HG02938 (cell line): ENCODE results near the gene SLX4IP.

Experiments used
- ATAC-seq: cut with Tn5 transposase; IDR thresholded peaks from one replicate; pipeline ENCODE4 v1.9.1; 2021; ENCODE audit warnings: mild to moderate bottlenecking, moderate library complexity; ENCODE audit not compliant: unreplicated experiment

Gene SLX4IP

DNA sequence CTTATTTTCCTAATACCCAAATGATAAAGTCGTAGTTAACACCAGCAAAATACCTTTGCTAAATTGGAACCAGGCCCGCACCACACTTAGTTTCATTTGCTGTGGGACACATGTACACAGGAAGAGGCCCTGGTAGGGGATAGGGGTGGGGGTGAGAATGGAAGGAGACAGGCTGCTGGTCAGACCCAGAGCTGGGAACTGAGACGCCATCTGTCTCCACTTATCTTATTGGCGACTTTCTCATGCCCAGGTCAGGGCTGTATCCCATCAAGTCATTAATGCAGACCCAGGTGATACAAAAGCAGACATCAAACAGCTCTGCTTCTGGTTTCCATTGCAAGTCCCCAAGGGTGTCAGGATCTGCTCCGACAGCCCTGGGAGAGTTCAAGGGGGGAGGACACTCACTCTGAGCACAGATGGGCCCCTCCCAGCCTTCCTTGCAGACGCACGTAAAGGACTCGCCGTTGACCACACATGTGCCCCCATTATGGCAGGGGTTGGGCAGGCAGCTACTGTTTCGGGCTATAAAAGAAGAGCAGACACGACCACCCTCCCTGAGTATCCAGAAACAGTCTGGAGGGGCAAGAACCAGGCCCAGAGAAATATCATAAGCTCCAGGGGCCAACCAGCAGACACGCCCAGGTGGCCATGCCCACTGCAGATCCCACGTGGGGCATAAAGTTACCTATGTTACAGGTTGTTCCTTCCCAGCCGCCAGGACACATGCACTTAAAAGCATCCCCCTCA lies 209.5 kb downstream of the SLX4IP start:
- no peak for ATAC-seq

DNA sequence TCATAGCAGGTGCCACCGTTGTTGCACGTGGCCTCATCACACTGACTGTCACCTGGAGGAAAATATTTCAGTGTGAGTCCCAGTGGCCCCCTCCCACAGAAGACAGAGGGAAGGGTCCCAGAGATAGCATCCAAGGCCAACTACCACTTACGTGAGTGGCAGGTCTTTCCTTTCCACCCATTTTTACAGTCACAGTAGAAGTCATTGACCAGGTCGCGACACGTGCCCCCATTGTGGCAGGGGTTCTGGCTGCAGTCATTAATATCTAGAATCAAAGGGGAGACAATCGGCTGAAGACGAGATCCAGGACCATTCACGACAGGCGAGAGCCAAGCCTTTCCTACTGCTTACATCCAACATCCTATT lies 210.1 kb downstream of the SLX4IP start:
- no peak for ATAC-seq

DNA sequence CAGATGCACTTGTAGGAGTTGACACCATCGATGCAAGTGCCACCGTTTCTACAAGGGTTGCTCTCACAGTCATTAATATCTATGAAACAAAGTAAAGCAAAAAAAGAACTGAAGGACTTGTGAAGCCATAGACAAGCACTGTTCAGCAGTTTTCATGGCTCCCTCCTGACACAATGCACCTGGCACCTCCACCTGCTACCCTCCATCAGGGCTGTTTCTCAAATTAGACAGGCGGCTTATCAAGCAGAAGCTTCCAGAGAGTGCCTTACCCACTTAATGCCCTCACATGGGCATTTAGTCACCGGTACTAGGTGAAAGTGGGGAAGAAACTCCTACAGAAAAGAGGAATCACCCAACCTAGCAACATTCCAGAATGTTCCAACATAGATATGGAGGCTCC lies 210.9 kb downstream of the SLX4IP start:
- no peak for ATAC-seq

DNA sequence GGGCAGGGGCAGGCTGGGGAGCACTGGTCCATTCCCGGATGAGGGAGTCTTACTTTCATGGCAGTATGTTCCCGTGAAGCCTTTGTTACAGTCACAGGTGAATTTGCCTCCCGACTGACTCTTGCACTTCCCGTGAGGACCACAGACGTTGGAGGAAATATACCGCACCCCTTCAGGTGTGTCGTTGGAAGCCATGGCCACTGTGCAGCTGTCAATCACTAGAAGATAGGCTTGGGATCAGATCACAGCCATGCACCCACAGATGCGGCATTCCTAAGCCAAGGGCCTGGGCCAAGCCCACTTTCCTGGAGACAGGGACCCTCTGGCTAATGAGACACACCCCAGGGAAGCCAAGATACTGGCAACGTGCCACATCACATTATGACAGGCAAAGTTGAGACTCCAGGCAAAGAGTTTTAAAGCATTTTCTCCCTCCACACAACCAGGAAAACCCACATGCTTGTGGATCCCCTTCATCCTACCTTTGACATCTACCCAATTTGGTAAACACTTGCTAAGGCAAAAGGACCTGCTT lies 211.8 kb downstream of the SLX4IP start:
- ATAC-seq: no peak

DNA sequence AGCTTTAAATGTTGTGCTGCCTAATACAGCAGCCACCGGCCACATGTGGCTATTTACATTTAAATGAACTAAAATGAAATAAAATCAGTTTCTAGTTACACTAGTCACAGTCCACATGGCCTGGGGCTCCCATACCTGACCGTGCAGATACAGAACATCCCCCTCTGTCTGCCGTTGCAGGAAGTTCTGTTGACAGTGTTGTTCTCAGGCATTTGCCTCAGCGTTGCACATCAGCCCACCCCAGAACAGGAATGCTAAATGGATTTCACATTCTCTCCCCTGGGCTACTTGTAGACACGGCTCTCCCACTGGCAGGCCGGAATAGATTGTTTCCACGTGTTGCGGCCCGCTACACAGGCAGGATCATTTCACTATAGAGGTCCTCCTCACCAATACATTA lies 212.4 kb downstream of the SLX4IP start:
- ATAC-seq: no peak

DNA sequence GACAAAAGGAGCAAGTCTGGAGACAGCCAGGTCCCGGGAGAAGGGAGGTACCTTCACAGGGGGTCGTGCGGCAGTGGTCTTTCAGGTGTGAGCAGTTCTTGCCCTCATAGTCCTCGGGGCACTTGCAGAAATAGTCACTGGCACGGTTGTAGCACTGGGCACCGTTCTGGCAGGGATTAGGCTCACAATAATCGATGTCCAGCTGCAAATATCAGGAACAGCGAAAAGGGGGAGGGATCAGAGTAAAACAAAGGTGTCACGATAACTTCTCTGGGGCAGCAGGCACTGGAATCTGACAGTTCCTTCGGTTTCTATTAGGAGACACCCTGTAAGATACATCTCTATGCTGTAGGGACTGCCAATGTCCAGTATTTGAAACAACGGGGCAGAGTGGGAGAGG lies 212.8 kb downstream of the SLX4IP start:
- no peak for ATAC-seq

DNA sequence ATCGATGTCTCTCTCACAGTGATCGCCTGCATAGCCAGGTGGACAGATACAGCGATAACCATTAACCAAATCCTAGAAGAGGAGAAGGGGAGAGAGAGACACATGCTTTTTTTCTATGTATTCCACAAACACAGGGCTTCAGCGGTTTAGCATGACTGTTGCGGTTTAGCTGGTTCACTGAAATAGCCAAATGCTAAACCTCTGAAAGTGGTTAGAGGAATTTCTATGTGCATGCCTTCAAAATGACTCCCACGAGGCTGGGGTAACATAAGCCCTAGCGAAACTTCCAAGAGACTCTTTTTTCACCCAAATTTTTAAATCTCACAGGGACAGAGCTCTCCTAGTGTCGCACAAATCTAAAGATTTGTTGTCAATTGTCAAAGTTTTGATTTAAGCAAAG lies 213.5 kb downstream of the SLX4IP start:
- no peak for ATAC-seq

DNA sequence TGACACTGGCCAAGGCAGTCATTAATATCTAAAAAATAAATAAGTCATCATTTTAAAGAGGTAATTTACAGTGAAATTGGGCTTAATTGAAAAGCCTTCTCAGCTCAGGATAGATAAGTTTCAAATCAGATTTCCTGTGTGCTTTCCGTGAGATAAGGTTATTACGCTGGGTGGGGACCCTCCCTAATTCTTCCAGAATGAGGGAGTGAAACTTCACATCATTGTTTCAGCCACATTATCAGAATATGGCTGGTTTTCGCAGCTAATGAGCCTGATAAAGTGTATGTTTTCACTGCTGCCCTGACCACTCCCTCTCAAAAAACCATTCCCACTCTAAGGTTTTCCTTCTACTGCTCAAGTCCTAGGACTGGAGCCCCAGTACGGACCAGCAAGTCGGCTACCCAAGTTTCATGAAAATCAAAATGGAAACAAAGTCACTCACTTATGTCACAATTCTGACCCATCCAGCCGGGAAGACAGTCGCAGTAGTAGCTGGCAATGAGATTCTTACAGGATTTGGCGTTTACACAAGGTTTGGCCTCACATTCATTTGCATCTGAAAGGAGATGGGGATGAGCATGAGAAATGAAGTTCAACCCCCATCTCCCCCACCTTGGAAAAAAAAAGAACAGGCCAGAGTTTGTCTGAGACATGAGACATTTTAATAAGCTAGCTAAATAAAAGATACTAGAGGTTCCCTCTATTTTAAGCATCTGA lies 214.1 kb downstream of the SLX4IP start:
- no peak for ATAC-seq

DNA sequence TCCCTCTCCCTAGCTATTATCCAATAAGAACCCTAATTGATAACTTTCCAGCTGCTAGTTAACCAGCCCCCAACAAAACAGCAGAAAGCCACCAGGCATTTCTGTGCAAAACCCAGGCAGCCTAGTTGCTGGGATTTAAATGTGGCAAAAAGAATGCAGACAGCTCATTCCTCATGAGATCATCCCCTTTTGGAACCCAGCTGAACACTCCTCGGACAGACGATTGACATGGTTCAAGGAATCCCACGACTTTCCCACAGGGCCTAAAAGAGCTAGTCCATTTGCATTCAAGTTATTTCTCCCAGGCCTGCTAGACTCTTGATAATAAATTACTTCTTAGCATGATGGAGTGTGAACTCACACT lies 214.7 kb downstream of the SLX4IP start:
- ATAC-seq: no peak

DNA sequence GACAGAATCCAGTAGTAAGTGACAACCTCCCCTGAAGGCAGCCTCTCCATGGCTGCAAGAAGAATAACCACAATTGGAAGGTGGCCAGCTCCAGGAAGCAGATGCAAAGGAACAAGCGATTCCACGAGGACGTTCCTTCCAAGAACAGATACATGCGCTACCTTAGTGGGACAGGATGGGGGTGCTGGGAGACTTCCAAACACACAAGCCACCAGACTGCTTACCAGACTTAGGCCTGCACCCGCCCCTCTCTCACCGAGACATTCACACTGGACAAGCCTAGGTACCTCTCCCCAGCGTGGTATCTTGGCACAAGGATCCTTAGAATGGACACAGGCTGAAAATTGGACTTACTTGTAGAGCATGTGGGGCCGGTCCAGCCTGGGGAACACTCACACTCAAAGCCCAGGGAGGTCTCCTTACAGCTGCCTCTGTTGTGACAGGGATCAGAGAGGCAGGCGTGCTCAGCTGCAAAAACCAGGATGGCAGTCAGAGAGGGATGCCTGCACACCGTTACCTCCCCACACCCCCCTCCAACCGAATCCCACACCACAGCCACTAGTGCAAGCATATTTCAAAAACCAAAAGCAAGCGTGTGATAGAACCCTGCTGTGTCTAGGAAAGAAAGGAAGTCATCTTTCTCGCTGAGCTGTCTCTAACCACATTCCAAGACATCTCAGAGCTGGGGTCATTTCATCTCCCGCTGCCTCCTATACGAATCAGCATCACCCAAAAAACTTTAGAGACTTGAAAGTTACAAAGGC lies 216.3 kb downstream of the SLX4IP start:
- ATAC-seq: no peak

DNA sequence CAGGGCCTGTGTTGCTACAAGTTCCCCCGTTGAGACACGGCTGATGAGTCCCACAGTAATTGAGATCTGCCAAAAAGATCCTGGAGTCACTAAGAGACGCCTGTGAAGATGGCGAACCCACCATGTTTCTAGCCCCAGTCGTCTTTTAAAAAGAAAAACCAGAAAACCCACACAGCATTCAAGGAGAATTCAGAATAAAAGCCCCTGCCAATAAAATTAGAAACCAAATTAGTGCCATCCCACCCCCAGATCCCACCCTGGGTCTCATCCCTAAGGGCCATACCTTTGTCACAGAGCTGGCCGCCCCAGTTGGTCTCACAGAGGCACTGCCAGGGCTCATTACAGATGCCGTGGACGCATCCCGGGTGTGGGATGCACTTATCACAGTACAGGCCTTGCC lies 217.1 kb downstream of the SLX4IP start:
- no peak for ATAC-seq

DNA sequence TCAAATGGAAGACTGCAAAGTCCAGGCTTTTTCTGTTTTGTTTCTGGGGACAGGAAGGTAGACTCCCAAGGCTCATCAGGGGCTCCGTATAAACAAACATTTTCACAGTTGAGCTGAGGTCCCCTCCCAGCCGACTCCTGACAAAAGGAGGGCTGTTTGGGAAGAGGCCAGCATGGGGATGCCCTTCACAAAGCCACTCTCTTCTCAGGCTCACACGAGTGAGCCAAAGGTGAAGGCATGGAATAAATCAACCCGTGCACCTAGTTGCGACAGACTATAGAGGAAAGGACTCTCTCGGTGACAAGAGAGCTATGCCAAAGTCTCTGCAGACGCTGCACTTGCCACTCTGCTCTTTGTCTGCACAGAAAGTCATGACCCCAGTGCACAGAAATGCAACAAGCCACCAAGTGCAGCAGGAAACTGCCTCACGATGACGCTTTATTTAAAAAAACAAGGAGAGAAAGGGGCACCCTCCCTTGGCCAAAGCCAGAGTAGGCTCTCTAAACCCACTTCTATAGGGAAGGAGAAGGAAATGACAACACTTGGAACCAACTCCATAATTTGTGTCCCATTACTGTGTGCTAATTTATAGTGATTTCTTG lies 217.7 kb downstream of the SLX4IP start:
- ATAC-seq: no peak

DNA sequence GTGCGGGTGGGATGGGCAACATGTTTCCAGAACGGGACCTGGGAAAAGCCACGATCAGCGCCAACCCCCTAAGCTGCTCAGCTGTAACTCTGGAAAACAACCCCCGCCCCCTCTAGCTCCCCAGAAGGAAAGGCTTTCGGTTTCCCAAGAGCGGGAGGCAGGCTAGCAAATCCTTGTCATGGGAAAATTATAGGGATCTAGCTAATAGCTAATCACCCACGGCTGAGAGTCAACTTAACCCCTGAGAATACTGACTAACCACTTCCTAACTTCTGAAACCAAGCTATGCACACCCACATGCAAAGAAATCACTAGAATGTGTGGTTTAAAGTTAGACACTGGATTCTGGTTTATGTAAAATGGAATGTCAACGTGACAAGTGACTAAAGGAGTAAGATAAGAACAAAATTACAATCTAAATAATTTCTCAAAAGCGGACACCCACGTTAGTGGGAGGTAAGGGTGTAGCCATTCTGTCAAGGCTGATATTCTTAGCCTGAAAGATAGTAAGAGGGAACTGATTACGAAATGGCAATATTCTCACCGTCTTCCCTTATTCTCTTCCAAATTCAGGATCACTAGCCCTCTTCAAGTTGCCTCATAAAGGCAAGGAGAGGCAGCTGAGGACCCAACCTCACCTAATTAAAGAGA lies 218.6 kb downstream of the SLX4IP start:
- ATAC-seq: peak; percentile 59

DNA sequence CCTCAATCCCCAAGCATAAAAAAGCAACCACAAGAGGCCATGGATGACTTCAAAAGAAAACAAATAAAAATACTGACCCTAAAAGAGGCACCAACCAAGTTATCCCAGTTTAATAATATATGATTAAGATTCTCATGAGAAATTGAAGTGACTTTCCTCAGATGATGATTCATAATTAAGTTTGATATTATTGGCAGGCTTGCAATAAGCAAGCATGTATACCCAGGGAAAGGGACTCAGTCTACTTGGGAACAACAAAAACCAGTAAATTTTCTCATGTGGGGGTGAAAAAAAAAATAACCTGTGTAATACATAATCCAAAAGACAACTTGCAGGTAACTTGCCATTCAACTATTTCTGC lies 219.1 kb downstream of the SLX4IP start:
- ATAC-seq: no peak

DNA sequence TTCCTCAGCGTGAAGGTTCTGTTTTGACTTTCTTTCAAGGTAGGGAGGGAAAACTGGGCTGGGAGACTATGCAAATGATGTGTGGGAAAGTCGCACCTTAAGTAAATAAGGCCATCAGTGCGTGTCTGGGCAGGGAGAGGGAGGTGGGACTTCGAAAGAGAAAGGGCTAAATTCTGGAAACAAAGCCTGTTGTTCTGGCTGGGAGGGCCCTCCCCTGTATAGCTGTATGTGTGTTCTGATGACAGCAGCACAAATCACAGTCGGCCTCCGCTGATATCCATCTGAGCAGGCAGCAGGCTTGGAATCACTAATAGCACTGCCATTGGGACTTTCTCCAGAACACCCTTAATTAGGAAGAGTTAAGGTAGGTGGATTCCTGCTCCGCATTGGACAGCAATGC lies 219.5 kb downstream of the SLX4IP start:
- ATAC-seq: no peak

DNA sequence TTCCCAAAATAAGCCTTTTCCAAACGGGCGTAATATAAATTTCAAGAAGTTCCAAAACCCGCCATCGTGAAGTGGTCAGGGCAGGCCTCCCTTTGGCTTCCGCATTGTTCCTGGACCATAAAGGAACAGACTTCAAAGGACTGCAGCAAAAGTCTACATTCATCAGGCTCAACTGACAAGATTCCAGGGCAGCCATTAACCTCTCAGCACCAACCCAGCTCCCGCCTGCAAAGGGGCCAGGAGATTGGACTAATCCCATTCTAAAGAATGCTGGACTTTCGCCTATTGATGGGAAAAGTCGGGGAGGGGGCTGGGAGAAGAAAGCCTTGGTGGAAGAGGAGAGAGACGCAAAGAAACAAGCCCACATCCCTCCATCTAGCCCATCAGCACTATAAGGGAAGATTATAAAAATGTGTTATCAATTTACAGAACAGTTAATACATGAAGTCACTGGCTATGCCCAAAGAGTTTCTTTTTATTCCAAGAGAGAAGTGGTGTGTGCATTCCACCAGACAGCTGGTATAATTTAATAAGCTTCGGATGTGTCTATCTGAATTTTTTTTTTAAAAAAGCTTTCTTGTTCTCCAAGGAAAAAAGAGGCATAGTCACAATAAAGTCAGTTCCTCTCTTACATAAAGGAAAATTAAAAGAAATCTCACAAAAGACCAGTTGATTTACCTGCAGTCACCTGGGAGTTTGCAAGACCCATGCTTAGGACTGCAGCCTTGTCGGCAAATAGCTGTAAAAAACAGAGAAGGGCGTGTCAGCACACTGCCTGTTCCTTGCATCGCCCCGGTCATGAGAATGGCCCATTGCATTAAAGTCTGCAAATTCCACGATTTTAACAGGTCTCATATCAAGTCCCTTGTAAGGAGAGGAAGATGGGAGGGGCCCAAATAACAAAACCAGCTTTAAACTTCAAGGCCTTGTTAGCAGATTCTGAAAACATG lies 220.9 kb downstream of the SLX4IP start:
- no peak for ATAC-seq

DNA sequence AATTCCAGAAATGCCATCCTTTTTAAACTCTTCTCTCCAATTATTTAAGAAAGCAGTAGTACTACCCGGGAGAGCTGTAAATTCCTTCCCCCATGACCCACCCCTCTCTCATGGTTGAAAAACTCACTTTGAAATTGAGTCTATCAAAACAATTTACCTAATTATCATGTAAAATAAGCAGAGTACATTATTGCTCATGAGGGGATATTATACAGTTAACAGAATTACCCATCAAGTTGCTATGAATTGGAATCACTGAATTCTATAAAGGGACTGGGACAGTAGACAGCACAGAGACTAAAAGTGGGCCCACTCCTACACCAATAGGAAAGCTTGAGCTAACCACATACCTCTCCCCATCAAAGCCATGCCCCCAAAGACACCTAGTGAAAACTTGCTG lies 222.3 kb downstream of the SLX4IP start:
- ATAC-seq: no peak

DNA sequence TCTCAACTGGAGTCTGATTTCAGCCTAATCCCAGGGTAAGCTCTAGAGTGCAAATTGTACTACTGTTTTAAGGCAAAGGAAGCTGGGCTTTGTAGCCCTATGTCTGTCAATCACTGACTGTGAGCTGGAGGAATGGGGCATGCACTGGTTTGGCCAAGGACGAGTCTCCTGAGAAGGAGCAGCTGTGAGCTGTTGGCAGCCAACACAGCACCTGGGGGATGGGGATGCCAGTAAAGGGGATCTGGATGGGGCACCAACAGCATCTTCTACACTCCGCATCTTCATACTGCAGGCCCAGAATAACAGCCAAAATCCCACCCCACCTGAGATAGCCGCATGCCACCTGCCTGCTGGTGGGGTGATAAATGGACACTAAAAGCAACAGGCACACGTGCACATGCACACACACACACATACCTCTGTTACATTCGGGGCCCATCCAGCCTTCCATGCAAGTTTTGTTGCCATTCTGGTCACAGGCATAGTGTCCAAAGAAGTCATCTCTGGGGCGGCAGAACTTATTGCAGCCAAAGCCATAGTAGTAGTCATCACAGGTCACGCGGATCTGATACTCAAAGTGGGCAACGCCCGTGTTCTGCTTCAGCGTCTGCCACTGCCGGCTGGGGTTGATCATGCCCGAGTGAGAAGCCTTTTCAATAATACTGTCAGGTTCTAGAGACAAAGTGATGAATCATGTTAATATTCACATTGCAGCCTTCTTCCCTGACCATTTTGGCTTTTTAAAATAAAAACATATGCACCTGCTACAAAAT lies 223.1 kb downstream of the SLX4IP start:
- ATAC-seq: no peak
